HFFc6 (cell line): Measurements from ENCODE around the gene NTNG1. TPM values are rescaled to one million over a fixed set of nuclear protein-coding genes. Genes with fewer than 3 reads are reported as not detected.

Source experiments
- DNase-seq: peaks from one replicate; pipeline ENCODE4 v3.0.0-alpha.2; 2018
- H3K27ac Mint-ChIP-seq: 2 replicates; pipeline ENCODE4 v1.8.0; 2020; ENCODE audit warnings: mild to moderate bottlenecking, mixed read lengths
- H3K27me3 Mint-ChIP-seq: 2 replicates; pipeline ENCODE4 v1.8.0; 2021; ENCODE audit warnings: mild to moderate bottlenecking, moderate library complexity, mixed read lengths; ENCODE audit not compliant: insufficient read depth
- H3K36me3 Mint-ChIP-seq: 2 replicates; pipeline ENCODE4 v1.8.0; 2021; ENCODE audit warnings: low read depth, mixed read lengths
- H3K4me1 Mint-ChIP-seq: 2 replicates; pipeline ENCODE4 v1.8.0; 2020; ENCODE audit warnings: low read depth, mixed read lengths
- H3K4me3 Mint-ChIP-seq: 2 replicates; pipeline ENCODE4 v1.8.0; 2020; ENCODE audit warnings: mild to moderate bottlenecking, moderate library complexity, mixed read lengths
- H3K9me3 Mint-ChIP-seq: 2 replicates; pipeline ENCODE4 v1.8.0; 2020; ENCODE audit warnings: mild to moderate bottlenecking, mixed read lengths
- total RNA-seq, 6 experiments: library from RNA; stranded (reverse); fragmentation: NEBNext Ultra II Directional; extraction: Animal tissue kit (Norgen Biotek cat#: 25700); gene quantifications; 2 replicates in 1 of 6; 3 replicates in 5 of 6; pipeline ENCODE4 v1.2.3, GENCODE V29; 2021
- TF ChIP-seq, protein P1 (sequence below): fragments of 200-600 bp; sonication (generic); IDR thresholded peaks from 2 replicates; pipeline ENCODE4 v1.5.0; 2021; ENCODE audit warnings: antibody characterized with exemption, mild to moderate bottlenecking

NTNG1 gene
- total RNA-seq, 6 experiments from 2014 or later, result 1.3 to 8.0 (median 2.2) TPM

DNA sequence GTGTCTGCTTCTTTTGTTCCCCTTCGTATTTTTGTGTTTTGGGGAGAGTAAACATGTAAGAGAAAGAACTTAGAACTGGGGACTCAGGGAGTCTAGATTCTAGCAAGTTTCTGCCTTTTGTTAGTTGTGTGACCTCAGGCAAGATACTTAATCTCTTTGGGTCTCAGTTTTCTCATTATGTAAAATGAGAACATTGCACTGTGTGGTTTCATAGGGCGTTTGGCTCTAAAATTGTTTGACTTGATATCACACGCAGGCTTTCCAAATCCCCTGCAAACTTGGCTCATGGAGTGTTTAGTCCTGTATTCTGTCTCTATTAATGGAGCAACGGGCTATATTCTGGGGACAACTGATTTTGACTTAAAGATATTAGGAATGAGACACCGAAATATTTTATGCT, 57.7 kb downstream of the NTNG1 start:
- H3K4me3 Mint-ChIP-seq, result no peak overlapping the region
- H3K27ac Mint-ChIP-seq, result no peak overlapping the region
- H3K36me3 Mint-ChIP-seq, result no peaks in the 10 kb centered on the region
- no peak for DNase-seq
- TF ChIP-seq, protein P1, sequence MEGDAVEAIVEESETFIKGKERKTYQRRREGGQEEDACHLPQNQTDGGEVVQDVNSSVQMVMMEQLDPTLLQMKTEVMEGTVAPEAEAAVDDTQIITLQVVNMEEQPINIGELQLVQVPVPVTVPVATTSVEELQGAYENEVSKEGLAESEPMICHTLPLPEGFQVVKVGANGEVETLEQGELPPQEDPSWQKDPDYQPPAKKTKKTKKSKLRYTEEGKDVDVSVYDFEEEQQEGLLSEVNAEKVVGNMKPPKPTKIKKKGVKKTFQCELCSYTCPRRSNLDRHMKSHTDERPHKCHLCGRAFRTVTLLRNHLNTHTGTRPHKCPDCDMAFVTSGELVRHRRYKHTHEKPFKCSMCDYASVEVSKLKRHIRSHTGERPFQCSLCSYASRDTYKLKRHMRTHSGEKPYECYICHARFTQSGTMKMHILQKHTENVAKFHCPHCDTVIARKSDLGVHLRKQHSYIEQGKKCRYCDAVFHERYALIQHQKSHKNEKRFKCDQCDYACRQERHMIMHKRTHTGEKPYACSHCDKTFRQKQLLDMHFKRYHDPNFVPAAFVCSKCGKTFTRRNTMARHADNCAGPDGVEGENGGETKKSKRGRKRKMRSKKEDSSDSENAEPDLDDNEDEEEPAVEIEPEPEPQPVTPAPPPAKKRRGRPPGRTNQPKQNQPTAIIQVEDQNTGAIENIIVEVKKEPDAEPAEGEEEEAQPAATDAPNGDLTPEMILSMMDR, result no peak
- peaks cover 15% of the 10 kb centered on the region for H3K9me3 Mint-ChIP-seq
- no peaks in the 10 kb centered on the region; the same call in 1 of the 2 replicates for H3K4me1 Mint-ChIP-seq
- H3K27me3 Mint-ChIP-seq, result no peaks in the 10 kb centered on the region

DNA sequence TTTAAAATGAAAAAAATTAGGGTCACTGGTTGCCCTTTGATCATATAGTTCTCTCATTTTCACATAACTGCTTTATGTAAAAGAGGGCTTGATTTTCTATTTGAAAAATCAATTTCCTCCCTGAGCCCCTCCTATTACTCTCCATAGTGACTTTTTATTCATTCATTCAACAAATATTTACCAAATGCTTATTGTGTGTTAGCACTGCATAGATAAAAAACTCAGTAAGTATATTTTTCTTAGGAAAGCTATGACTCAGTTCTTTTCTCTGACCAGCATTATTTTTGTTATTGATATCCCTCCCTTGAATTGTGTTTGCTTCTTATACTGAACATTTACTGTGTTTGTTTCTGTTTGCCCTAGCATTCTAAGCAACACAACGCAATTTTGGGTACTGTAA, 59.8 kb downstream of the NTNG1 start:
- DNase-seq, result no peak
- Mint-ChIP-seq H3K36me3 (no peaks in the 10 kb centered on the region), H3K4me3 (no peak overlapping the region), H3K27me3 (no peaks in the 10 kb centered on the region), H3K4me1 (no peaks in the 10 kb centered on the region; the same call in 1 of the 2 replicates), H3K27ac (no peak overlapping the region), H3K9me3 (peaks cover 16% of the 10 kb centered on the region)
- TF ChIP-seq, protein P1, result no peak

GRCh38 chr1:107202007-107202406, 61.2 kb downstream of the NTNG1 start:
- Mint-ChIP-seq H3K4me1 (no peaks in the 10 kb centered on the region), H3K9me3 (peaks cover 22% of the 10 kb centered on the region), H3K36me3 (no peaks in the 10 kb centered on the region), H3K4me3 (no peak overlapping the region), H3K27ac (no peak overlapping the region), H3K27me3 (no peaks in the 10 kb centered on the region)
- DNase-seq, result no peak
- TF ChIP-seq, protein P1, result no peak

GRCh38 chr1:107213225-107213624, 72.4 kb downstream of the NTNG1 start:
- Mint-ChIP-seq H3K27ac (no peak overlapping the region), H3K4me3 (no peak overlapping the region), H3K9me3 (peaks cover 35% of the 10 kb centered on the region), H3K27me3 (no peaks in the 10 kb centered on the region), H3K4me1 (no peaks in the 10 kb centered on the region), H3K36me3 (peaks cover 6% of the 10 kb centered on the region)
- TF ChIP-seq, protein P1, result no peak
- no peak for DNase-seq

DNA sequence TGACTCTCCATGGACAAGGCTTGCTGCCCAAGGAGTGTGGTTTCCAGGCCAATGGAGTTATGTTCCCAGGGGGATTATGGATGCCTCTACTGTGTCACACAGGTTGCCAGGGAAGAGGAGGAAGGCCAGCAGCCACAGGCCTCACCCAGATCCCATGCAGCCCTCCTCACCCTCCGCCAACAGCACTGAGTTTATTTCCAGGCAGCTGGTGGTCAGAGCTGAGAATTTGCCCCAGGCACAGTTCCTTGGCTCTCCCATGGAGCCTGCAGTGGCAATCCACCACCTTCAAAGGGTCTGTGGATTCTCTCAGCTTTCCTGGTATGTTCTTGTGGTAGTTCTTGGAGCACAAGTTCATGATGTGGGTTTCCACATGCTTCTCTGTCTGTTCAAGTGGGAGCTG, 79.2 kb downstream of the NTNG1 start:
- peaks cover 6% of the 10 kb centered on the region for H3K36me3 Mint-ChIP-seq
- no peak overlapping the region for H3K4me3 Mint-ChIP-seq
- H3K27me3 Mint-ChIP-seq, result no peaks in the 10 kb centered on the region
- H3K9me3 Mint-ChIP-seq, result peaks cover 34% of the 10 kb centered on the region
- H3K4me1 Mint-ChIP-seq, result no peaks in the 10 kb centered on the region
- peak; percentile 28 for DNase-seq
- no peak overlapping the region for H3K27ac Mint-ChIP-seq
- TF ChIP-seq, protein P1, result no peak

DNA sequence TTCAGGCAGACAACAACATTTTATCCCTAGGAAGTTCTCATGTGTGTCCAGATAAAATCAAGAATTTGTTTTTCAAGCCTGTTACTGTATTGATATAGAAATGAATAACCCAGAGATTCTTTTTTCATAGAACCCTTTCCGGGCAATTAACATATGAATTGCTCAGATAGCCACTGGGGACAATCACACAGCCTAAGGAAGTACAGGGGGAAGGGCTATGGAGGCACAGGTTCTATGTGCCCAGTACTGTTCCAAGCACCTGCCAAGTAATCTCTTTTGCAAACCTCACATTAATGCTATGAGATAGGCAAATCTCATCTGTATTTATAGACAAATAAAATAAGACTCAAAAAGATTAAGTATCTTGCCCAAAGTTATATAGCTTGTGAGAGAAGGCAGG, 84.9 kb downstream of the NTNG1 start:
- peaks cover 17% of the 10 kb centered on the region for H3K9me3 Mint-ChIP-seq
- peaks cover 5% of the 10 kb centered on the region; the same call in 1 of the 2 replicates for H3K36me3 Mint-ChIP-seq
- no peaks in the 10 kb centered on the region for H3K4me1 Mint-ChIP-seq
- H3K27ac Mint-ChIP-seq, result no peak overlapping the region
- no peak for DNase-seq
- no peaks in the 10 kb centered on the region for H3K27me3 Mint-ChIP-seq
- H3K4me3 Mint-ChIP-seq, result no peak overlapping the region
- TF ChIP-seq, protein P1, result no peak
